Measurements from ENCODE around the gene ARL2BP.

The ARL2BP gene

DNA sequence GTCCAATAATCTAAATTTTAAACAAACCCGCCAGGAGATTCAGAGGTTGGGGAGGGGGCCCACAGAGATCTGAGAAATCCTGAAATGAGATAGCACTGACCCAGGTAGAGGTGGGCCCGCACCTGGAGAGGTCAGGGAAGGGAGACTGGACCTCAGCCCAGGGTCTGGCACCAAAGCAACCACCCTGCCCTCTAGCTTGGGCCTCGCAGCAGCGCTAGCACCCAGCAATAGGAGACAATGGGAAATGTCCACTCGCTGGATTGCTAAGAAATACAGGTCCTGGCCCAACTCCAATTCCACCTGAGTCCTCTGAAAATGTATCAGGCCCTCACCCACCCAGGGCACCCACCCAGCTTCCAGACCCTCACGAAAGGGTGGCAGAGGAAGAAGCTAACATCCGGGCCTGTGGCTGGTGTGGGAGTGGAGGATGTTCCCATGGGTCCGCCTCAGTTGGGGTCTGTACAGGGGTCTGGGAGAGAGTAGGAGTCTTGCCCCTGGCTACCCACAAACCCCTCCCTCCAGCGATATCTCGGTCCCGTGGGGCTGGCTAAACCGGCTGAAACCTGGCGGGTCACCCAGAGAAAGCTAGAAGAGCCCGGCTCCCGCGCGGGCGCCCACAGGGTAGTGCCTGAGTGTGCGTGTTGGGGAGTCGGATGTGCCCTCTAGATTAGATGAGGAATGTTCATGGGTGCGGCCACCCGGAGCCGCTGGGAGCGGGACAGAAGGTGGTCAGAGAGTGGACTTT lies 38.3 kb downstream of the ARL2BP start:
- DNase-seq, result no peak

- no peak for DNase-seq
Measured at GRCh38 chr16:57283959-57284208, 38.8 kb downstream of the ARL2BP start.

GRCh38 chr16:57284209-57284951 lies 39.3 kb downstream of the ARL2BP start, which contains the start of gene PLLP:
PLLP (minus strand) TSS chr16:57284672; CDS start chr16:57284540, 132 bp downstream.
- no peak for DNase-seq

- DNase-seq, result no peak
Measured at GRCh38 chr16:57284952-57285363, 39.9 kb downstream of the ARL2BP start.

DNA sequence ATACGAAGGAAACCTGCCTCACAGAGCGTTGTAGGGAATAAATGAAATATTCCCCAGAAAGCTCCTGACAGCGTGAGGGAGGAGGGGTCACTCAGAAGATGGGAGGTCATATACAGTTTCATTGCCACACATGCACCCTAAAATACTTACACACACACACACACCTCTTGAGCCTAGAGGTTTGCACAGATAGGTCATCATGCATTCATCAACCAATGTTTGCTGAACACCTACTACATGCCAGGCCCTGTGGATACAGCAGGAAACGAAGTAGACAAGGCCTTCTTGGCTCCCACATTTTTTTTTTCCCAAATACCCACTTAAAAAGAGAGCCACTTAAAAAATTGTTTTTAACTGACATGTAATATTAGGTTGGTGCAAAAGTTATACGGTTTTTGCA lies 40.3 kb downstream of the ARL2BP start:
- DNase-seq, result no peak

GRCh38 chr16:57289391-57290257 lies 44.6 kb downstream of the ARL2BP start:
- no peak for DNase-seq

DNA sequence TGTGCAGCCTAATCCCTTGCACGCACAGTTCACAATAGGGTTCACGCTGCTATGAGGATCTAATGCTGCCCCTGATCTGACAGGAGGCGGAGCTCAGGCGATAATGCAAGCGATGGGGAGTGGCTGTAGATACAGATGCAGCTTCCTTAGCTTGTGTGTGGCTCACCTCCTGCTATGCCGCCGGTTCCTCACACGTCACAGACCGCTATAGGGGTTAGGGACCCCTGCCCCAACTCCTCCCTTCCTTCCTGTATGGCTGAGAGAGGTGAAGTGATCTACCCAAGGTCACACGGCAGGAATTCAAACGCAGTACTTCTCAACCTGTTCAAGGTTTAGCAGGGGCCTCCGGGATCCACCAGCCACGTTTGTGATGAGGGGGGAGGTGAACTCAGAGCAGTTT lies 52.8 kb downstream of the ARL2BP start:
- no peak for DNase-seq

DNA sequence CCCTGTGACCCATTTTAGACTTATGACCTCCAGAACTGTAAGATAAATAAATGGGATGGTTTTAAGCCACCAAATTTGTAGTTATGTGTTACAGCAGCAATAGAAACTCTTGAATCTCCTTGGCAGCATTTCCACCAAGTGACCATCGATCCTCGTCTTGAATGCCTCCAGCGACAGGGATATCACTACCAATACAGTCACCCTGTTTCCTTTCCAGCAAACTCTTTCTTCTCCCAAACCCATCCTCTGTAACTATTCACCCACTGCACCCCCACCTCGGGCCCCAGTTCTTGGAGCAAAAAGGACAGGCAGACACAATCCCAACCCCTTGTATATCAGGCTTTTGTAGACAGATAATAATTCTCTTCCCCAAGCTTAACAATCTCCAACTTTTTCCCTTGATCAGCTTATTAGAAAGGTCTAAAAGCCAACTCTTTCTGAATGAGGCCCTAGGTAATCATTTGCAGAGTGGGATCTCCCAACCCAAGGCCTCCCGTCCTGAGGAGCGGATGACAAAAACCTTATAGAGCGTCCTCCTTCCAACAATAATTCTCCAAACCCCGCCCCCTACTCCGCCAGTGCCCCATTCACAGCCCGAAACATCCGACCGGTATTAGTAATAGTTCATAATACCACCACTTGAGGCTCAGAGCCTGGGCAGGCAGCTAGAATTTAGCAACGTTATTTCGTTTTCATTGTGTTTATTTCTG lies 54.1 kb downstream of the ARL2BP start:
- peak; percentile 80 for DNase-seq

DNA sequence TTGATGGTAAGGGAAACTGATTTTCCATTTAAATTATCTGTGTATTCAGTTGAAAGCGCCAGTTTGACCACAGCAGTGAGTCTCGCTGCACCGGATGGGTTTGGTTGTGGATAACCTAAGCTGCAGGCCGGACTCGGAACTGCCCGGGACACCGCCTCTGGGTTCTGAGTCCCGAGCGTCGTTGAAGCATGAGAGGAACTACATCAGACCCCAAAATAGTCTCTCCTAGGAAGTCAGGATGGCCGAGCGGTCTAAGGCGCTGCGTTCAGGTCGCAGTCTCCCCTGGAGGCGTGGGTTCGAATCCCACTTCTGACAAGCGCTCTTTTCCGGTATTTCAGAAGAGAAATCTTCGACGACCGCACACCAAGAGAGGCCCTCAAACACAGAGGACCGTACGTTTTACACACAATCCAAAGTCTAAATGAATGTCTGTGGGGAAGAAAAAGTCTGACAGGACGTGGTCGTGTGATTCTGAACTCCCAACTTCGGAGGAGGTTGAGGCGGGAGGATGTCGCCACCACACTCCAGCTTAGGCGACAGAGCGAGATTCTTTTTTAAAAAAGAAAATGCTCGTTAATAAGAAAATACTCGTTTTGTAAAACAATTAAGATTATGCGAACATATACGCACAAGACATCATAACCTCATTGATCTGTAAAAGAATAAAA lies 54.8 kb downstream of the ARL2BP start:
- peak; percentile 97 for DNase-seq

- DNase-seq, result peak; percentile 98
Measured at GRCh38 chr16:57300387-57301125, 55.5 kb downstream of the ARL2BP start.

DNA sequence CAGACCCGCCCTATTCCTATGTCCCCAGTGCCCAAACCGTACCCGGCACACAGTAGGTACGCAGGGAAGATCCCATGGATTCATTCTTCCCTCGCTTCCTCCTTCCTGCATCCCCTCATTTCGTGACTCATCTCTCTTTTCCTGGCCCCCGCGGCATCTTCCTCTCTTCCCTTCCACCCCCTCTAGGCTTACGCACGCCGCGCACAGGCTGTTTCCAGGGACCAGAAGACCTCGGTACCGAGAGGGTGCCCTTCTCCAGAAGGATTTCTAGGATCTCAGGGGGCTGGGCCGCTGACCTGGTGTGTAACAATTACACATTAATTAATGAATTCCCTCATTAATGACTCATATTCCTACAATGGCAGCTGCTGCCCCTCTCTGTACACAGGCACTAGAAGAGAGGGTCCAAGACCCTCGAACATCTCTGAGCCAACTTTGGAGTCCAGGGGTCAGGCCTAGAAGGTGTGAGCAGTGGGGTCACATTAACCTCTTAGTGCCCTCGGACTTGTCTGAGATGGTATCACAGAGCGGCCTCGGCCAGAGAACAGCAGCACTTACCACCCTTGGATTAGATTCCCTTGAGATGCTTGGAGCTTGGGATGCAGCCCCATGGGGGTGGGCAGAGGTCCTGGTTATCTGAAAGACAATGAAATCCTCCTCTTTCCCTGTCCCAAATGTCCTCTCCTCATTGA lies 56.2 kb downstream of the ARL2BP start:
- DNase-seq, result no peak
